HCT116 (cell line): ENCODE data around the gene PDE7B. TPM values are rescaled to one million over a fixed set of nuclear protein-coding genes. Genes with fewer than 3 reads are reported as not detected.

ENCODE experiments used
- ATAC-seq: fragments of 200-7000 bp; cut with Tn5 transposase; 2 replicates; pipeline ENCODE4 v1.9.1; 2020; ENCODE audit warnings: mild to moderate bottlenecking, moderate library complexity
- BruUV-seq: library from RNA; stranded (reverse); fragments of 400-500 nt; replicated peaks from 2 replicates; lab custom pipeline; 2021; lab: Mats Ljungman, UMichigan
- CTCF ChIA-PET: fragments of 300-600 bp; sonication (Branson Sonifier 250); formaldehyde crosslinking; loops from one replicate; lab custom pipeline; 2021; ENCODE audit warnings: antibody characterized with exemption; lab: Charles Lee
- POLR2A ChIA-PET: fragments of 300-600, 350-600 bp; sonication (Branson Sonifier 250); formaldehyde crosslinking; loops from one replicate; lab custom pipeline; 2021; ENCODE audit warnings: antibody characterized with exemption; lab: Charles Lee
- RAD21 ChIA-PET, 2 experiments: fragments of 300-600 bp; sonication (Branson Sonifier 250); formaldehyde crosslinking; loops; one replicate each; lab custom pipeline; 2023; ENCODE audit warnings: low total read pairs in 2 of 2; ENCODE audit not compliant: uncharacterized antibody in 2 of 2, unreplicated experiment in 2 of 2, low non-redundant PET in 1 of 2; lab: Charles Lee
- DNase-seq: peaks from one replicate; pipeline ENCODE4 v3.0.0-alpha.2; 2010; ENCODE audit warnings: low read depth, low spot score
- H2AFZ ChIP-seq: fragments of 200-600 bp; shearing (Covaris generic), sonication (generic); 2 replicates; pipeline ENCODE4 v1.6.1; 2017; ENCODE audit warnings: low read depth, mixed run types, mixed read lengths, antibody characterized with exemption, low read length; ENCODE audit not compliant: poor library complexity, severe bottlenecking
- H3K27ac ChIP-seq: 2 replicates; pipeline ENCODE4 v1.5.1; 2012; ENCODE audit warnings: low read depth, low read length
- H3K27me3 ChIP-seq: fragments of 200-600 bp; sonication (generic); 2 replicates; pipeline ENCODE4 v1.6.1; 2016; ENCODE audit warnings: mixed run types, low read length, mixed read lengths; ENCODE audit not compliant: insufficient read depth
- H3K36me3 ChIP-seq, 2 experiments: fragments of 200-500 bp in 1 of 2; fragments of 200-600 bp in 1 of 2; sonication (Bioruptor generic) in 1 of 2; sonication (generic) in 1 of 2; 2 replicates each; pipeline versions ENCODE4 v1.5.1 to v1.6.1; 2014 to 2016; ENCODE audit warnings: low read length in 2 of 2, inconsistent platforms in 1 of 2, mixed read lengths in 1 of 2, mixed run types in 1 of 2; ENCODE audit not compliant: insufficient read depth in 2 of 2, control insufficient read depth in 1 of 2
- H3K4me1 ChIP-seq, 2 experiments: fragments of 200-600 bp in 1 of 2; sonication (generic) in 1 of 2; 2 replicates each; pipeline versions ENCODE4 v1.5.1 to v1.6.1; 2012 to 2017; ENCODE audit warnings: low read length in 2 of 2, inconsistent platforms in 1 of 2, mild to moderate bottlenecking in 1 of 2, mixed read lengths in 1 of 2, mixed run types in 1 of 2, moderate library complexity in 1 of 2; ENCODE audit not compliant: insufficient read depth in 2 of 2, control insufficient read depth in 1 of 2
- H3K4me2 ChIP-seq: fragments of 200-600 bp; sonication (generic); 2 replicates; pipeline ENCODE4 v1.6.1; 2017; ENCODE audit warnings: mixed run types, low read length, mixed read lengths
- H3K4me3 ChIP-seq, 2 experiments: fragments of 200-600 bp in 1 of 2; sonication (generic) in 1 of 2; replicated peaks in 1 of 2; 2 replicates each; pipeline ENCODE4 v1.5.1; 2011 to 2016; ENCODE audit warnings: low read length in 2 of 2, control low read depth in 1 of 2, low read depth in 1 of 2, mild to moderate bottlenecking in 1 of 2, mixed read lengths in 1 of 2, mixed run types in 1 of 2
- H3K79me2 ChIP-seq: fragments of 200-600 bp; sonication (generic); 2 replicates; pipeline ENCODE4 v1.6.1; 2017; ENCODE audit warnings: mild to moderate bottlenecking, mixed run types, low read length, moderate library complexity, mixed read lengths; ENCODE audit not compliant: insufficient read depth
- H3K9ac ChIP-seq: fragments of 200-600 bp; sonication (generic); 2 replicates; pipeline ENCODE4 v1.6.1; 2016; ENCODE audit warnings: low read length, mixed read lengths
- H3K9me2 ChIP-seq: fragments of 200-600 bp; sonication (generic), shearing (Covaris generic); 2 replicates; pipeline ENCODE4 v1.6.1; 2017; ENCODE audit warnings: mixed run types, mild to moderate bottlenecking, moderate library complexity; ENCODE audit not compliant: insufficient read depth
- H3K9me3 ChIP-seq, 2 experiments: fragments of 200-500 bp in 1 of 2; fragments of 200-600 bp in 1 of 2; sonication (Bioruptor generic) in 1 of 2; sonication (generic) in 1 of 2; 2 replicates each; pipeline ENCODE4 v1.6.1; 2014 to 2017; ENCODE audit warnings: low read length in 2 of 2, mixed read lengths in 2 of 2, inconsistent platforms in 1 of 2, low read depth in 1 of 2, mild to moderate bottlenecking in 1 of 2, mixed run types in 1 of 2, moderate library complexity in 1 of 2; ENCODE audit not compliant: control insufficient read depth in 1 of 2, insufficient read depth in 1 of 2
- H4K20me1 ChIP-seq: fragments of 200-600 bp; sonication (generic), shearing (Covaris generic); 2 replicates; pipeline ENCODE4 v1.6.1; 2017; ENCODE audit warnings: mixed run types, mild to moderate bottlenecking, moderate library complexity; ENCODE audit not compliant: insufficient read depth
- ATF3 ChIP-seq: IDR thresholded peaks from 2 replicates; pipeline ENCODE4 v1.6.1; 2012
- CEBPB ChIP-seq: IDR thresholded peaks from 2 replicates; pipeline ENCODE4 v1.6.1; 2012; ENCODE audit warnings: low read depth
- CTCF ChIP-seq, 3 experiments: fragments of 200-600 bp in 1 of 3; sonication (generic) in 1 of 3; IDR thresholded peaks in 2 of 3; conservative IDR thresholded peaks in 1 of 3; 2 replicates each; pipeline ENCODE4 v1.5.1; 2012 to 2017; ENCODE audit warnings: low read depth in 2 of 3, low read length in 2 of 3, antibody characterized with exemption in 1 of 3, borderline replicate concordance in 1 of 3, control low read depth in 1 of 3, mild to moderate bottlenecking in 1 of 3, mixed read lengths in 1 of 3, mixed run types in 1 of 3, moderate library complexity in 1 of 3; ENCODE audit not compliant: insufficient read depth in 1 of 3
- EGR1 ChIP-seq: IDR thresholded peaks from 2 replicates; pipeline ENCODE4 v1.6.1; 2012; ENCODE audit warnings: low read depth
- ELF1 ChIP-seq: IDR thresholded peaks from 2 replicates; pipeline ENCODE4 v1.6.1; 2012; ENCODE audit warnings: low read depth, borderline replicate concordance
- EZH2 ChIP-seq: fragments of 200-600 bp; sonication (generic); IDR thresholded peaks from 2 replicates; pipeline ENCODE4 v1.6.1; 2017; ENCODE audit warnings: antibody characterized with exemption, mixed run types
- FOSL1 ChIP-seq: IDR thresholded peaks from 2 replicates; pipeline ENCODE4 v1.6.1; 2012; ENCODE audit warnings: low read depth
- JUND ChIP-seq: IDR thresholded peaks from 2 replicates; pipeline ENCODE4 v1.6.1; 2012
- MAX ChIP-seq: IDR thresholded peaks from 2 replicates; pipeline ENCODE4 v1.6.1; 2012
- POLR2AphosphoS5 ChIP-seq: IDR thresholded peaks from 2 replicates; pipeline ENCODE4 v1.6.1; 2011; ENCODE audit warnings: mild to moderate bottlenecking, low read depth, low read length, moderate library complexity
- RAD21 ChIP-seq: IDR thresholded peaks from 2 replicates; pipeline ENCODE4 v1.6.1; 2012; ENCODE audit warnings: low read depth, mild to moderate bottlenecking
- SIN3A ChIP-seq: IDR thresholded peaks from 2 replicates; pipeline ENCODE4 v1.6.1; 2012; ENCODE audit warnings: low read depth
- SP1 ChIP-seq: IDR thresholded peaks from 2 replicates; pipeline ENCODE4 v1.6.1; 2012; ENCODE audit warnings: low read depth
- TCF7L2 ChIP-seq: IDR thresholded peaks from 2 replicates; pipeline ENCODE4 v1.7.0; 2011; ENCODE audit warnings: borderline replicate concordance, inconsistent platforms; ENCODE audit not compliant: insufficient read depth, insufficient read length; ENCODE audit errors: extremely low read depth
- YY1 ChIP-seq: IDR thresholded peaks from 2 replicates; pipeline ENCODE4 v1.6.1; 2011; ENCODE audit warnings: low read length, low read depth, moderate library complexity, mild to moderate bottlenecking; ENCODE audit not compliant: insufficient replicate concordance; ENCODE audit errors: extremely low read depth
- ZBTB33 ChIP-seq: IDR thresholded peaks from 2 replicates; pipeline ENCODE4 v1.6.1; 2011; ENCODE audit warnings: mild to moderate bottlenecking, low read length, moderate library complexity; ENCODE audit not compliant: insufficient replicate concordance; ENCODE audit errors: extremely low read depth
- ZFX ChIP-seq: fragments of 450-650 bp; IDR thresholded peaks from 2 replicates; pipeline ENCODE4 v1.6.1; 2017
- ZNF274 ChIP-seq: fragments of 200-500 bp; sonication (Bioruptor generic); IDR thresholded peaks from 2 replicates; pipeline ENCODE4 v1.6.1; 2014; ENCODE audit warnings: mild to moderate bottlenecking, low read depth, low read length, inconsistent platforms
- intact Hi-C: fragments of 100-400 bp; cut with micrococcal nuclease; formaldehyde crosslinking; loops from 2 replicates; pipeline ENCODE4 v1.10.0; 2022
- total RNA-seq: library from RNA; stranded (reverse); gene quantifications from one replicate; pipeline ENCODE4 v1.2.1, GENCODE V29; 2021; ENCODE audit not compliant: unreplicated experiment

Gene PDE7B
- total RNA-seq, 1 experiment from 2014 or later = 0.61 TPM

GRCh38 chr6:136084403-136084802 is 232.9 kb downstream of the PDE7B start:
- DNase-seq = no peak
- no peaks in the 10 kb centered on the region for H3K36me3 ChIP-seq
- no peaks in the 10 kb centered on the region for H3K4me1 ChIP-seq
- H3K9ac ChIP-seq = no peak overlapping the region
- H3K4me3 ChIP-seq = no peak overlapping the region
- ATAC-seq = no peak
- no peak overlapping the region for H2AFZ ChIP-seq
- no peaks in the 10 kb centered on the region for H4K20me1 ChIP-seq
- no peak for TF ChIP-seq EZH2
- TF ChIP-seq EGR1 = no peak
- TF ChIP-seq POLR2AphosphoS5 = no peak
- no peak for TF ChIP-seq RAD21
- TF ChIP-seq MAX = no peak
- no peak for TF ChIP-seq ELF1
- TF ChIP-seq ZNF274 = no peak
- no peak for TF ChIP-seq CTCF (IDR thresholded peaks at IDR 0.05 in 2 of 3, conservative IDR thresholded peaks at IDR 0.05 in 1 of 3; ENCODE audit: borderline replicate concordance in 1 of 3, insufficient read depth in 1 of 3, low read depth in 2 of 3, low read length in 2 of 3)
- no peak for TF ChIP-seq SIN3A
- no peak for TF ChIP-seq ZBTB33
- no peak for TF ChIP-seq CEBPB
- no peak for TF ChIP-seq TCF7L2
- no peak for TF ChIP-seq FOSL1
- TF ChIP-seq JUND = no peak
- TF ChIP-seq SP1 = no peak
- no peak for TF ChIP-seq ATF3
- TF ChIP-seq ZFX = no peak
- no peak for TF ChIP-seq YY1
- CTCF ChIA-PET = no interaction called here
- H3K9me3 ChIP-seq = no peaks in the 10 kb centered on the region
- intact Hi-C loops = no loop called here
- POLR2A ChIA-PET = no interaction called here
- BruUV-seq = no TSS peak
- H3K79me2 ChIP-seq = no peaks in the 10 kb centered on the region
- no peak overlapping the region for H3K4me2 ChIP-seq
- no peak overlapping the region for H3K27ac ChIP-seq
- RAD21 ChIA-PET = no interaction called here
- no peaks in the 10 kb centered on the region for H3K9me2 ChIP-seq
- no peaks in the 10 kb centered on the region for H3K27me3 ChIP-seq
